AG04449 (cell line): ENCODE measurements around the gene RNF227.

Experiments used
- CTCF ChIA-PET: fragments of 350-600 bp; formaldehyde crosslinking; extraction: SDS; loops from one replicate; lab custom pipeline; 2021; ENCODE audit warnings: antibody characterized with exemption; lab: Yijun Ruan, JAX
- POLR2A ChIA-PET: fragments of 400-600, 350-600 bp; formaldehyde crosslinking; extraction: SDS; loops from one replicate; lab custom pipeline; 2020; ENCODE audit warnings: antibody characterized with exemption, inconsistent platforms; lab: Yijun Ruan, JAX
- DNase-seq: peaks from one replicate; pipeline ENCODE4 v3.0.0-alpha.2; 2010; ENCODE audit warnings: low read depth, low spot score
- H3K4me3 ChIP-seq: 2 replicates; pipeline ENCODE4 v1.5.1; 2011; ENCODE audit warnings: low read depth, mild to moderate bottlenecking, control low read depth, low read length
- TF ChIP-seq, protein P1 (sequence below): IDR thresholded peaks from one replicate; pipeline ENCODE4 v1.5.1; 2011; ENCODE audit warnings: mild to moderate bottlenecking, moderate library complexity, low read length, control low read depth, inconsistent platforms; ENCODE audit not compliant: insufficient read depth; ENCODE audit errors: missing control alignments

The RNF227 gene

DNA sequence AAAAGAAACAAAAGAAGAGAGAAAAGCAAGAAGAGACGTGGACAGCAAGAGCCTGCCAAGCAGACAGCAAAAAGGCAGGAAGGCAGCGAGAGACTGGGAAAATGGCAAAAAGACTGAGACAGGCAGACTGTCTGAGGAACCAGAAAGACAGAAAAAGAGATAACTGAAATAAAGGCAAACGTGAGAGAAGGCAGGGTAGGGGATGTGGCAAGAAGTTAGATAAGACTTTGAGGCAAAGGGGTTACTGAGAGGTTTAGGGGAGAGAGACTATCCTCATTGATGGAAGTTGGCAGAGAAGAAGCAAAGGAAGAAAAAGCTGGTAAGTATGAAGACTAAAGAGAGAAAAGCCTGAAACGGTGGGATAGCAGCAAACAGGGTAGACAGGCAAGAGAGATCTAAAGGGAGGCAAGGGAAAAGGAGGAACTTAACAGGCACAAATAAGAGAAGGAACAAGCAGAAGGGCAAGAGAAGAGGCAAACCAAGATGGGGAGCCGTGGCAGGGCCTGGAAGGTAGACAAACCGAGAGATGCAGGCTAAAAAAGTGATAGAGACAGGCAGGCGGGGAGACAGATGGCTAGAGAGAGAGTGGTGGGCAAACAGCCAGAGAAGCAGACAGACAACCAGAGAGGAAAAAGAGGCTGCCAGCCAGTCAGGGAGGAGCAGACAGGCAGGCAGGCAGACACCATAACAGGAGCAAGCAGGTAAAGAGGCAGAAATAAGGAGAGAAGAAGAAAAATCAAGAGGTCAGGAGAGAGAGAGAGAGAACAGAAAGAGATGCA is 34.6 kb downstream of the RNF227 start:
- CTCF ChIA-PET: no interaction called here
- H3K4me3 ChIP-seq: no peak overlapping the region
- TF ChIP-seq, protein P1, sequence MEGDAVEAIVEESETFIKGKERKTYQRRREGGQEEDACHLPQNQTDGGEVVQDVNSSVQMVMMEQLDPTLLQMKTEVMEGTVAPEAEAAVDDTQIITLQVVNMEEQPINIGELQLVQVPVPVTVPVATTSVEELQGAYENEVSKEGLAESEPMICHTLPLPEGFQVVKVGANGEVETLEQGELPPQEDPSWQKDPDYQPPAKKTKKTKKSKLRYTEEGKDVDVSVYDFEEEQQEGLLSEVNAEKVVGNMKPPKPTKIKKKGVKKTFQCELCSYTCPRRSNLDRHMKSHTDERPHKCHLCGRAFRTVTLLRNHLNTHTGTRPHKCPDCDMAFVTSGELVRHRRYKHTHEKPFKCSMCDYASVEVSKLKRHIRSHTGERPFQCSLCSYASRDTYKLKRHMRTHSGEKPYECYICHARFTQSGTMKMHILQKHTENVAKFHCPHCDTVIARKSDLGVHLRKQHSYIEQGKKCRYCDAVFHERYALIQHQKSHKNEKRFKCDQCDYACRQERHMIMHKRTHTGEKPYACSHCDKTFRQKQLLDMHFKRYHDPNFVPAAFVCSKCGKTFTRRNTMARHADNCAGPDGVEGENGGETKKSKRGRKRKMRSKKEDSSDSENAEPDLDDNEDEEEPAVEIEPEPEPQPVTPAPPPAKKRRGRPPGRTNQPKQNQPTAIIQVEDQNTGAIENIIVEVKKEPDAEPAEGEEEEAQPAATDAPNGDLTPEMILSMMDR: no peak

DNA sequence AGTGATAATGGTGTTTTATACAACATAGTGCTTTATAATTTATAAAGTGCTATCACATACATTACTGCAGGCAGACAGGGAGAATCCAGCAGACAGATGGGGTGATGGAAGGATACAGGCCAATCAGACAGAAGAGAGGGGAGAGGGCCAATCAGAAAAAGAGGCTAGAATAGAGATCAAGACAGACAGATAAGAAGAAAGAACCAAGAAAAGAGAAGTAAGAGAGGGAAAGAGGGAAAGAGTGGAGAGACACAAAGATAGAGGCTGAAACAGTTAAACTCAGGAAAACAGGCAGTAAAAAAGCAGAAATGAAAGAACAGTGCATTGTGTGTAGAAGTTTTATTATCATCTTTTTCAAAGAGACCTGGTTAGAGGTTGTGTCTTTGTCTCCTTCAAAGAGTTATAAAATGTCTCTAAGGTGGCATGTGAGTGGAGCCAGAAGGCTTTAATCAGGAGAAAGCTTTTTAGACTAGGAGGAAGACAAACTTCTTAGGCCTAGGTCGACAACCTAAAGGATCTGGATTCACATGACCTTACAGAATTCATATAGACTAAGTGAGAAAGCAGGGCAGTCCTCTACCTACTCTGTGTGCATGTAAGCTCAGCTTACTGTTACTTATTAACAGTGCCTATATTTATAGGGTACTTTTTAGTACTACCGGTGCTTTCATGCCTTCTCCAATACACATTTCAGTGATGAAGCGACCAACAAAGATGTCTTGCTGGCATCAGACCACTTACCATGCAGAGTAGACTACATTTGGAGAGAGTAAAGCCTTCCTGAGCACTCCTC is 35.8 kb downstream of the RNF227 start:
- ChIA-PET CTCF (no interaction called here), POLR2A (interaction anchor here (1.1 kb wide), 1 partner anchor 307 kb away, joined by 3 read pairs; no protein-coding TSS in a partner anchor)
- no peak overlapping the region for H3K4me3 ChIP-seq

More for the DNA sequence above, 34.6 kb downstream of the RNF227 start:
- no peak for DNase-seq
- POLR2A ChIA-PET: no interaction called here

DNA sequence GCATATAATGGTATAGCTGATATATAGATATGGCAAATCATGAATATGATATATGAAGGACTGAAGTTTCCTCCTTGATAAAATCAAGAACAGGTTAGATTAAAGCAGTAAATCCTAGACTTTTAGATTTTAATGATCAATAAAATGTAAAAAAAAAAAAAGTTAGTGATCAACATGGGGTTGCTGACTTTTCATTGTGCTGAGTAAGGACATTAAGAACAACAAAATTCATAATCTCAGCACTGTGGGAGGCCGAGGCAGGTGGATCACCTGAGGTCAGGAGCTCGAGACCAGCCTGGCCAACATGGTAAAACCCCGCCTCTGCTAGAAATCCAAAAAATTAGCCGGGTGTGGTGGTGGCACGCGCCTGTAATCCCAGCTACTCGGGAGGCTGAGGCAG is 37.9 kb downstream of the RNF227 start:
- no peak for DNase-seq
- TF ChIP-seq, protein P1: no peak
- H3K4me3 ChIP-seq: no peak overlapping the region
- ChIA-PET POLR2A (no interaction called here), CTCF (interaction anchor here (1.0 to 1.1 kb wide), 2 partner anchors 22 to 112 kb away, joined by 3 to 4 read pairs; no protein-coding TSS in a partner anchor)

More for the DNA sequence above, 35.8 kb downstream of the RNF227 start:
- TF ChIP-seq, protein P1: no peak
- no peak for DNase-seq

DNA sequence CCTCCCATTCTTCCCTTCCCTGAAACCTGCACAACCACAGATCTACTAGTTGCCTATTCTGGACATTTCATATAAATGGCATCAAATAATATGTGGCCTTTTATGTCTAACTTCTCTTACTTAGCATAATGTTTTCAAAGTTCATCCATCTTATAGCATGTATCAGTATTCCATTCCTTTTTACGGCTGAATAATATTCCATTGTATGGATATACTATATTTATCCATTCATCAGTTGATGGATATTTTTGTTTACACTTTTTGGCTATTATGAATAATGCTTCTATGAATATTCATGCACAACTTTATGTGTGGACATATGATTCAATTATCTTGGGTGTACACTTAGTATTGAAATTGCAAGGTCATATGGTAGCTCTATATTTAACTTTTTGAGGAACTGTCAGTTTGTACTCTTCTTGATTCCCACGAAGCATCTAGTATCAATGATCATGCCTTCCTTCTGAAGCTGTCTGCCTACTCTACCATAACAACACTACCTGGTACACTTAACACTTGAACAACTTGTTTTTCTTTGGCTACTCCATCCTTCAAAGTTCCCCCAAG is 40.2 kb downstream of the RNF227 start:
- CTCF ChIA-PET: interaction anchor here (1.0 to 2.3 kb wide), 6 partner anchors 12 to 114 kb away, joined by 3 to 10 read pairs (median 4); no protein-coding TSS in a partner anchor
- DNase-seq: no peak
- POLR2A ChIA-PET: no interaction called here
- H3K4me3 ChIP-seq: no peak overlapping the region
- TF ChIP-seq, protein P1: no peak

DNA sequence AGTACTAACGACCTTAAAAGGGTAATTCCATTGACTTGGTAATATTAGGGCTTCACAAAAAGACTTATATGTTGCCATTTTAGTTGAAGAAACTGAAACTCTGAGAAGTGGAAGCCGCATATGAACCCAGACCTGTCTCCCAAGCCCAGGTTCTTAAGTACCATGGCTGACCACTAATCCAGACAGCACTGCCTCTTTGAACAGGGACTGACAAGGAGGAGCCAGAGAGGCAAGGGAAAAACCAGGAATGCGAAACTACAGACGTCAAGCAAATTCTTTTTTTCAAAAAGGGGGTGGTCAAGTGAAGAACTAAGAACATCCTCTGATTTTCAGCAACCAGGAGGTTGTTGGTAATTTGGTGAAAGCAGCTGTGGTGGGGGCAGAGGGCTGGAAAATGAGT is 43.0 kb downstream of the RNF227 start:
- TF ChIP-seq, protein P1: no peak
- ChIA-PET POLR2A (no interaction called here), CTCF (interaction anchor here (1.1 to 2.0 kb wide), 3 partner anchors 10 to 168 kb away, joined by 3 to 10 read pairs (median 4); no protein-coding TSS in a partner anchor)
- no peak overlapping the region for H3K4me3 ChIP-seq
- no peak for DNase-seq
